Endodermal cell (in vitro differentiated cells): ENCODE measurements around the gene AFM. TPM values are rescaled to one million over a fixed set of nuclear protein-coding genes. Genes with fewer than 3 reads are reported as not detected.

ENCODE experiments used
- DNase-seq: peaks from one replicate; pipeline ENCODE4 v3.0.0-alpha.2; 2017
- H3K27ac ChIP-seq: 2 replicates; pipeline ENCODE4 v1.5.1; 2013; ENCODE audit warnings: mild to moderate bottlenecking, low read depth, low read length, moderate library complexity
- H3K27me3 ChIP-seq: 2 replicates; pipeline ENCODE4 v1.6.1; 2013; ENCODE audit warnings: mild to moderate bottlenecking, low read length, moderate library complexity; ENCODE audit not compliant: insufficient read depth, control insufficient read depth, poor library complexity, severe bottlenecking
- H3K36me3 ChIP-seq: 2 replicates; pipeline ENCODE4 v1.7.0; 2013; ENCODE audit warnings: mild to moderate bottlenecking, low read length, moderate library complexity; ENCODE audit not compliant: control insufficient read depth, insufficient read depth
- H3K4me1 ChIP-seq: one replicate; pipeline ENCODE4 v1.7.0; 2013; ENCODE audit warnings: low read length; ENCODE audit not compliant: control insufficient read depth, insufficient read depth
- H3K4me3 ChIP-seq: 2 replicates; pipeline ENCODE4 v1.5.1; 2013; ENCODE audit warnings: mild to moderate bottlenecking, low read length, moderate library complexity
- H3K9ac ChIP-seq: 2 replicates; pipeline ENCODE4 v1.6.1; 2013; ENCODE audit warnings: mild to moderate bottlenecking, low read length, moderate library complexity; ENCODE audit not compliant: poor library complexity, severe bottlenecking; ENCODE audit errors: extremely low read depth
- H3K9me3 ChIP-seq: 2 replicates; pipeline ENCODE4 v1.6.1; 2013; ENCODE audit warnings: mild to moderate bottlenecking, low read length, moderate library complexity; ENCODE audit not compliant: control insufficient read depth
- H3K27ac Mint-ChIP-seq: 2 replicates; pipeline ENCODE4 v1.8.0; 2020; ENCODE audit warnings: mixed read lengths
- H3K27me3 Mint-ChIP-seq: 2 replicates; pipeline ENCODE4 v1.8.0; 2021; ENCODE audit warnings: mild to moderate bottlenecking, mixed read lengths; ENCODE audit not compliant: insufficient read depth
- H3K36me3 Mint-ChIP-seq: 2 replicates; pipeline ENCODE4 v1.8.0; 2020; ENCODE audit warnings: low read depth, mixed read lengths
- H3K4me1 Mint-ChIP-seq: 2 replicates; pipeline ENCODE4 v1.8.0; 2020; ENCODE audit warnings: mixed read lengths
- H3K4me3 Mint-ChIP-seq: 2 replicates; pipeline ENCODE4 v1.8.0; 2020; ENCODE audit warnings: mild to moderate bottlenecking, moderate library complexity, mixed read lengths
- H3K9me3 Mint-ChIP-seq: 2 replicates; pipeline ENCODE4 v1.8.0; 2020; ENCODE audit warnings: mild to moderate bottlenecking, mixed read lengths
- CTCF ChIP-seq: fragments of 200-600 bp; sonication (generic); conservative IDR thresholded peaks from 2 replicates; pipeline ENCODE4 v1.5.0; 2021; ENCODE audit warnings: antibody characterized with exemption, mild to moderate bottlenecking
- whole genome bisulfite sequencing, 2 experiments: methylation state at CpG; one replicate each; pipeline versions ENCODE4 v1.1.5 to v1.1.7; 2013; ENCODE audit warnings: missing lambda C conversion rate in 2 of 2, mixed read lengths in 1 of 2; ENCODE audit not compliant: insufficient coverage in 1 of 2, insufficient read length in 1 of 2; 5-methylcytosine and 5-hydroxymethylcytosine counted together
- total RNA-seq, 2 donors: library from RNA; stranded (reverse); fragmentation: NEBNext Ultra II Directional in 1 of 2; extraction: Animal tissue kit (Norgen Biotek cat#: 25700) in 1 of 2; gene quantifications; 2 replicates in 1 of 2; 3 replicates in 1 of 2; pipeline ENCODE4 v1.2.1, GENCODE V29; 2021

The AFM gene
- total RNA-seq, 2 donors from 2014 or later: not detected

GRCh38 chr4:73436674-73437557, 44.6 kb upstream of the AFM start:
- Mint-ChIP-seq H3K9me3 (no peaks in the 10 kb centered on the region), H3K27ac (no peak overlapping the region), H3K4me1 (peaks cover 12% of the 10 kb centered on the region), H3K36me3 (no peaks in the 10 kb centered on the region), H3K4me3 (no peak overlapping the region), H3K27me3 (peaks cover 12% of the 10 kb centered on the region)
- H3K4me3 ChIP-seq: no peak overlapping the region
- no peak overlapping the region for H3K27ac ChIP-seq
- no peak for TF ChIP-seq CTCF
- no peak overlapping the region for H3K9ac ChIP-seq
- 93 to 100% methylated on average over 1 to 3 of the region's 3 CpGs for WGBS, 2 experiments
- no peaks in the 10 kb centered on the region for H3K9me3 ChIP-seq
- H3K4me1 ChIP-seq: peaks cover 9% of the 10 kb centered on the region
- peaks cover 5% of the 10 kb centered on the region for H3K27me3 ChIP-seq
- H3K36me3 ChIP-seq: no peaks in the 10 kb centered on the region
- no peak for DNase-seq

DNA sequence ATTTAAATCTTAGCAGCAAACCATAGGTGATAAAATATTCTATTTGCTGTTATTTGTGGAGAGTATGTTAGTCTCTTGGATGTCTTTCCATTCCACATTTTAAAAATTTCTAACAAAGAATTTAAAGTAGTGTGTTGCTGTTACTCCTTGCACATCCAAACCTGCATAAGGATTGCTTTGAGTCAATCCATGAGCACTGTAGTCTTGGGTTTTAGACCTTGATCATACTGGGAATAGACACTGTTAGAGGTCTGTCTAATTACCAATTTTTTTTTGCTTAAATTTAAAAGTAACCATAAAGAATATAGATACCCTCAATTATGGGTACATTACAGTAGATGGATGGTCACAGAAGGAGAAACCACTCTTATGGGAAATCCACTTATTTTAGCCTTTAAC, 44.0 kb upstream of the AFM start:
- no peak for DNase-seq
- Histone ChIP-seq H3K9ac (no peak overlapping the region), H3K36me3 (no peaks in the 10 kb centered on the region), H3K9me3 (no peaks in the 10 kb centered on the region), H3K27ac (no peak overlapping the region), H3K27me3 (peaks cover 11% of the 10 kb centered on the region), H3K4me1 (peaks cover 6% of the 10 kb centered on the region), H3K4me3 (no peak overlapping the region)
- peaks cover 18% of the 10 kb centered on the region for H3K27me3 Mint-ChIP-seq
- TF ChIP-seq CTCF: no peak
- H3K4me1 Mint-ChIP-seq: peaks cover 8% of the 10 kb centered on the region
- no peak overlapping the region for H3K27ac Mint-ChIP-seq
- H3K36me3 Mint-ChIP-seq: no peaks in the 10 kb centered on the region
- H3K4me3 Mint-ChIP-seq: no peak overlapping the region
- H3K9me3 Mint-ChIP-seq: no peaks in the 10 kb centered on the region

DNA sequence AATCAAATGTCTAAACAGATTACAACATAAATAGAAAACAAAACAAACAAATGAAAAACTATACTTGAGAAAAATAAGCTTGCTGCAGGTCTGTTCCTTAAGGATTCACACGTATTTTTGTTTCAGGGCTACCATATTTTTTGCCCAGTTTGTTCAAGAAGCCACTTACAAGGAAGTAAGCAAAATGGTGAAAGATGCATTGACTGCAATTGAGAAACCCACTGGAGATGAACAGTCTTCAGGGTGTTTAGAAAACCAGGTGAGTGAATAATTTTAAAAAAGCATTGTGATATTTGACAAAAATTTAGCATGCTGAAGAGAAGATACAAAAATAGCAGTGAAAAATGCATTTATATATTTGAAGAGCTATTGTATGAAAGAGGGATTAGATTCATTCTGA, 43.5 kb upstream of the AFM start:
- TF ChIP-seq CTCF: no peak
- Histone ChIP-seq H3K9me3 (no peaks in the 10 kb centered on the region), H3K4me1 (peaks cover 4% of the 10 kb centered on the region), H3K36me3 (no peaks in the 10 kb centered on the region), H3K27ac (no peak overlapping the region), H3K4me3 (no peak overlapping the region), H3K27me3 (peaks cover 16% of the 10 kb centered on the region), H3K9ac (no peak overlapping the region)
- no peak for DNase-seq
- peaks cover 3% of the 10 kb centered on the region for H3K4me1 Mint-ChIP-seq
- no peak overlapping the region for H3K27ac Mint-ChIP-seq
- no peak overlapping the region for H3K4me3 Mint-ChIP-seq
- no peaks in the 10 kb centered on the region for H3K9me3 Mint-ChIP-seq
- H3K36me3 Mint-ChIP-seq: no peaks in the 10 kb centered on the region
- peaks cover 19% of the 10 kb centered on the region for H3K27me3 Mint-ChIP-seq
- WGBS, 2 experiments: 90 to 100% methylated on average over 1 of the region's 1 CpG
